GM21786 (cell line): ENCODE results near the gene KPNB1.

Experiments used
- ATAC-seq: cut with Tn5 transposase; IDR thresholded peaks from one replicate; pipeline ENCODE4 v1.9.1; 2021; ENCODE audit not compliant: unreplicated experiment

Gene KPNB1

GRCh38 chr17:47696717-47697642, 47.3 kb downstream of the KPNB1 start:
- ATAC-seq = no peak

- ATAC-seq = no peak
Observed at GRCh38 chr17:47697906-47698711, 48.4 kb downstream of the KPNB1 start.

GRCh38 chr17:47698749-47699535, 49.2 kb downstream of the KPNB1 start:
- no peak for ATAC-seq

GRCh38 chr17:47699536-47699840, 49.8 kb downstream of the KPNB1 start:
- ATAC-seq = no peak

GRCh38 chr17:47700471-47701449, 51.0 kb downstream of the KPNB1 start:
- no peak for ATAC-seq

- no peak for ATAC-seq
Observed at GRCh38 chr17:47701608-47702007, 51.9 kb downstream of the KPNB1 start.

- no peak for ATAC-seq
Observed at GRCh38 chr17:47702391-47702995, 52.8 kb downstream of the KPNB1 start.

GRCh38 chr17:47703191-47703591, 53.5 kb downstream of the KPNB1 start:
- ATAC-seq = no peak

GRCh38 chr17:47703671-47704070, 54.0 kb downstream of the KPNB1 start:
- ATAC-seq = no peak

GRCh38 chr17:47704116-47704515, 54.4 kb downstream of the KPNB1 start:
- ATAC-seq = no peak

- no peak for ATAC-seq
Observed at GRCh38 chr17:47704736-47705135, 55.0 kb downstream of the KPNB1 start.

- no peak for ATAC-seq
Observed at GRCh38 chr17:47705536-47706530, 56.1 kb downstream of the KPNB1 start.

- ATAC-seq = no peak
Observed at GRCh38 chr17:47707056-47707804, 57.5 kb downstream of the KPNB1 start.

- ATAC-seq = no peak
Observed at GRCh38 chr17:47707884-47708283, 58.2 kb downstream of the KPNB1 start.

GRCh38 chr17:47708312-47708863, 58.7 kb downstream of the KPNB1 start:
- ATAC-seq = no peak

GRCh38 chr17:47708864-47709541, 59.3 kb downstream of the KPNB1 start:
- no peak for ATAC-seq

GRCh38 chr17:47709594-47709993, 59.9 kb downstream of the KPNB1 start:
- no peak for ATAC-seq
